RKO (cell line): ENCODE results near the gene ZNF511.

ENCODE experiments used
- DNase-seq: peaks from one replicate; pipeline ENCODE4 v3.0.0-alpha.2; 2016; ENCODE audit warnings: low spot score

Gene ZNF511

GRCh38 chr10:133353988-133354605, 45.4 kb downstream of the ZNF511 start:
- no peak for DNase-seq

- DNase-seq = no peak
These were observed 46.0 kb downstream of the ZNF511 start for GRCh38 chr10:133354672-133355240.

GRCh38 chr10:133355266-133355665, 46.6 kb downstream of the ZNF511 start:
- DNase-seq = no peak

- no peak for DNase-seq
These were observed 47.3 kb downstream of the ZNF511 start for GRCh38 chr10:133355991-133356390.

GRCh38 chr10:133356549-133357284, 48.0 kb downstream of the ZNF511 start:
- no peak for DNase-seq

GRCh38 chr10:133357285-133358161, 48.8 kb downstream of the ZNF511 start, which contains the start of gene FUOM:
Gene FUOM (minus strand): TSS chr10:133358019. CDS start chr10:133358007, 12 bp downstream.
- DNase-seq = no peak

- no peak for DNase-seq
These were observed 49.6 kb downstream of the ZNF511 start for GRCh38 chr10:133358162-133358924.

- DNase-seq = no peak
These were observed 50.2 kb downstream of the ZNF511 start for GRCh38 chr10:133358925-133359310.

- no peak for DNase-seq
These were observed 50.8 kb downstream of the ZNF511 start for GRCh38 chr10:133359554-133359971.

- no peak for DNase-seq
These were observed 51.4 kb downstream of the ZNF511 start for GRCh38 chr10:133359972-133360610.

- DNase-seq = no peak
These were observed 52.5 kb downstream of the ZNF511 start for GRCh38 chr10:133361227-133361626.

- DNase-seq = no peak
These were observed 53.2 kb downstream of the ZNF511 start for GRCh38 chr10:133361773-133362441.
